Measurements from ENCODE around the gene TCTN3. TPM values are rescaled to one million over a fixed set of nuclear protein-coding genes. Genes with fewer than 3 reads are reported as not detected.
A peak's percentile ranks its signal among the peaks of the same experiment; 100 is the strongest.

TCTN3 gene
- total RNA-seq, 2 experiments from 2014 or later, result 16.2 to 21.4 TPM

DNA sequence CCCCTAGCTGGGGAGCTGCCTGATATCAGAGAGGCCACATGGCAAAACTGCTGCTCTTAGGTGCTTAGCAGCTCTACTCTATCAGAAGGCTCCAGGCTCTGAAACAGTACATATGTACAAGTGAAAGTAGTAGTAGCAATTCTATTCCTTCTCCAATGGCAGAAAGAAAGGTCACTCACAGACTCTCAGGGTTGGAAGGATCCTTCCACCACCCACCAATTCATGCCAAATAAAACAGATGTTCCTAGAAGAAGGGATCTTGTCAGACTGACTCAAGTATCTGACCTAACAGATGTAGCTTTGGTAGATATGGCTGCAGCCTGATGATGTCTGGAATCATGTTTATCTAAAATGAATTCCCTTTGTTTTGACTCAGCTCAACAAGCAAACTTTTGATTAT, 29.2 kb downstream of the TCTN3 start:
- no peak overlapping the region for H3K27ac Mint-ChIP-seq
- POLR2A ChIA-PET, result no interaction called here
- H3K4me1 Mint-ChIP-seq, result peaks cover 1% of the 10 kb centered on the region
- ATAC-seq (ENCODE audit: low read depth), result no peak
- H3K27me3 Mint-ChIP-seq, result no peaks in the 10 kb centered on the region
- no peaks in the 10 kb centered on the region for H3K9me3 Mint-ChIP-seq
- DNase-seq, result no peak
- H3K4me3 Mint-ChIP-seq, result no peak overlapping the region
- H3K36me3 Mint-ChIP-seq, result peaks cover 12% of the 10 kb centered on the region

DNA sequence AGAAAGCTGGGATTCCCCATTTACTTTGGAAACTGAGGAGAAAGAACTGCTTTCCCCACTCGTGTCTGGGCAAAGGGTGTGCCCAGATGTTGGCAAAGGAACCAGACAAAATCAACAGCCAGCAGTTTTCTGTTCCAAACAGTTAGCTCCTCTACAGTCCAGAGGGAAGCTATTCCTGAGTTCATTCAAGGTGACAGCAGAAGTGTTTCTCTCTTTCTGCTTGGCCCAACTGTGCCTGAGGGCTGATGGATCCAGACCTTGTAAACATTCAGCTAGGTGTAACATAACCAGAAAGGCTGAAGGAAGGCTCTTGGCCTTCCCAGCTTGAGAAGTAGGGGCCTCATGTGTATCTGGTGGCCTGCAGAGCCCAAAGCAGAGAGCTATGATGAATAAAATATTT, 30.2 kb downstream of the TCTN3 start:
- POLR2A ChIA-PET, result no interaction called here
- Mint-ChIP-seq H3K36me3 (peaks cover 10% of the 10 kb centered on the region), H3K4me1 (peaks cover 1% of the 10 kb centered on the region)

DNA sequence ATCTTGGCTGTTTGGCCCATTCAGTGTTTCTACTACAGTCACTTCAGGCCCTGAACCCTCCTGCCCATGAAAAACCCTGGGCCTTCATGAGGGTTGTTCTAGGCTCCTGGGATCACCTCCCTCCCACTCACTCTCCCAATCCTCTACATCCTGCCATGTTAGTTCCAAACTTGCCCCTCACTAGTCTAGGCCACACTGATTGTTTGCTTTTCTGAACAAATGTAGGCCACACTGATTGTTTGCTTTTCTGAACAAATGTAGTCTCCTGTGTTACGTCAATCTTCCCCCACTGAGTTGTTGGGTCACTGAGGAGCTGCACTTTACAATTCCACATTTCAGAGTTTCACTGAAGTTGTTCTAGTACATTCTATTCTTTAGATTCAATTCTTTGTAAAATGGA, 31.9 kb downstream of the TCTN3 start:
- Mint-ChIP-seq H3K4me1 (peaks cover 4% of the 10 kb centered on the region), H3K36me3 (peaks cover 7% of the 10 kb centered on the region), H3K4me3 (no peak overlapping the region), H3K27me3 (no peaks in the 10 kb centered on the region), H3K9me3 (no peaks in the 10 kb centered on the region), H3K27ac (no peak overlapping the region)
- DNase-seq (no peak), ATAC-seq (ENCODE audit: low read depth) (no peak)
- POLR2A ChIA-PET, result no interaction called here

More for the DNA sequence above, 30.2 kb downstream of the TCTN3 start:
- no peak overlapping the region for H3K27ac Mint-ChIP-seq
- no peaks in the 10 kb centered on the region for H3K9me3 Mint-ChIP-seq
- ATAC-seq (ENCODE audit: low read depth), result no peak
- no peaks in the 10 kb centered on the region for H3K27me3 Mint-ChIP-seq
- H3K4me3 Mint-ChIP-seq, result no peak overlapping the region
- no peak for DNase-seq

DNA sequence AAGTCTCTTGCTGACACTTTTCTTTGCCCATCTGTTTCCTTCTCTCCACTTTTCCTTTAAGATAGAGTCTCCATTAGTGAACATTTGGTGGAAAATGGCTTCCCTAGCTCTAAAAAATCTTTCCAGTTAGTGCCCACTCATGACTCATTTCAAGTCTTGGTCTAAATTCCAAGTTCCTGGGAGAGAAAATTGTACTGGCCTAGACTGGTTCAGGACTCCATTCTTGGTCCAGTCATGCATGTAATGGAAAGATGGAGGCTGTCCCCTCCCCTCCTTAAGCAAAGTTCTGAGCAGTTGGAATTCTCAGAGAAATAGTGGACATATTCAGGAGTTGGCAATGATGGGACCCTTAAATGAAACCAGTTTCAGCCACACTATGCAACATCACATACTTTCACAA, 33.4 kb downstream of the TCTN3 start:
- Mint-ChIP-seq H3K9me3 (no peaks in the 10 kb centered on the region), H3K4me3 (no peak overlapping the region), H3K27ac (no peak overlapping the region), H3K36me3 (peaks cover 8% of the 10 kb centered on the region), H3K27me3 (no peaks in the 10 kb centered on the region), H3K4me1 (peaks cover 13% of the 10 kb centered on the region)
- ATAC-seq (ENCODE audit: low read depth) (no peak), DNase-seq (no peak)
- POLR2A ChIA-PET, result no interaction called here

DNA sequence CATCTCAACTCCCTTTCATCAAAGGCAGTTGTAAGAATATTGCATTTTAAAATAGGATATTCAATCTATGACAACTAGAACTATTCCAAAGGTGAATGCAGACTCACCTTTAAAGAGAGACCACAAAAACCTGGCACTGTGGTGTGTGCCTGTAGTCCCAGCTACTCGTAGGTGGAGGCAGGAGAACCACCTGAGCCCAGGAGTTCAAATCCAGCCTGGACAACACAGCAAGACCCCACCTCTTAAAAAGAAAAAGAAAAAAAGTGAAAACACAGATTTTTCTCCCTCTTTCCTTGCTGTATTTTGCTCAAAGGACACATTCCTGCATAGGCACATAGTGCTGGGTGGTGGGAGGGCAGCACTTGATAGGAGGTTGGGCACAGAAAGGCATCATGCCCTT, 36.5 kb downstream of the TCTN3 start:
- no peak for ATAC-seq (ENCODE audit: low read depth)
- H3K27ac Mint-ChIP-seq, result no peak overlapping the region
- POLR2A ChIA-PET, result no interaction called here

DNA sequence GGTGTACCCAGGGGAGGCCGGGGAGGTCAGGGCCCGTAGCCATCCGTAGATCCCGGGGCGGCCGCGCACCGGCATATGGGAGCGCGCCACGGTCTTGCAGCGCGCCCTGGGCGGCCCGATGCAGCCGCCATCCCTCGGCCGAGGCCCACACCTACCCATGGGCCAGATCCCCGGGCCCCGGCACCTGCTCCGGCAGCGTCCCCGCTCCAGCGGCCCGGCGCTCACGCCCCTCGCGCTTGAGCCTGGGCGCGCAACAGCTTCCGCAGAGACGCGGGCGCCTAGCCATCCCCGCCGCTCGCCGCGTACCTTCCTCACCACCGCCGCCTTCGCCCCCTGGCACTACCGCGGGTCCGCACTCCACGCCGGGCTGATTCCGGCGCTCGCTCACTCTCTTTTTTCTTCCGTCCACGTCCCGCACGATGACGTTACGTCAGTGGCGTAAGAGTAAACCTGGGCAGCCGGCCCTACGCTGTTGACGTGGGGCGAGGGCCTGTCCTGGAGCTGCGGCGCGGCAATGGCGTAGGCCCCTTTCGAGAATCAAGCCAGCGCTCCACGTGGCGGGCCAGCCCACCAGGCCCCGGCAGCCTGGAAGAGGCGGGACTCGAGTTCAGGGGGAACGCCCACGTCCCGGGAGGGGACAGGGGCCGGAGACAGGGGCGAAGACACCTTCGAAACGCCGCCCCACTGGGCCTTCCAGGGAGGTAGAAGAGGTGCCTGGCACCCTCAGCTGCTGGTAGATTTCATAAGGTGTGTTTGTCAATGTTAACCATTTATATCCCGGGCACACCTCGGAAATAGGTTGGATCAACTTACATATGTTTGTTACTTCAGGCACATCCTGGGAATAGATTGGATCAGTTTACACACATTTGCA, 37.2 kb downstream of the TCTN3 start, which contains the start of gene ALDH18A1:
Gene ALDH18A1, minus strand, starts transcription at position 421 of the 874 bp plus-strand sequence. CDS start 3,334 bp downstream, outside the sequence.
- Mint-ChIP-seq H3K27ac (peak within 1 kb of the TSS; percentile 97), H3K27me3 (no peaks in the 10 kb centered on the region), H3K36me3 (peaks cover 26% of the 10 kb centered on the region), H3K4me1 (peaks cover 25% of the 10 kb centered on the region), H3K9me3 (peaks cover 6% of the 10 kb centered on the region), H3K4me3 (peak within 1 kb of the TSS; percentile 100)
- peak; percentile 94 for DNase-seq
- POLR2A ChIA-PET, result interaction anchor here (1.5 kb wide), 1 partner anchor 37 kb away, joined by 3 read pairs; the partner anchor contains the start of gene TCTN3
- peak; percentile 96 for ATAC-seq (ENCODE audit: low read depth)

More for the DNA sequence above, 36.5 kb downstream of the TCTN3 start:
- Mint-ChIP-seq H3K27me3 (no peaks in the 10 kb centered on the region), H3K4me3 (peak overlapping the region; percentile 100), H3K36me3 (peaks cover 21% of the 10 kb centered on the region), H3K9me3 (peaks cover 2% of the 10 kb centered on the region), H3K4me1 (peaks cover 25% of the 10 kb centered on the region)
- no peak for DNase-seq

DNA sequence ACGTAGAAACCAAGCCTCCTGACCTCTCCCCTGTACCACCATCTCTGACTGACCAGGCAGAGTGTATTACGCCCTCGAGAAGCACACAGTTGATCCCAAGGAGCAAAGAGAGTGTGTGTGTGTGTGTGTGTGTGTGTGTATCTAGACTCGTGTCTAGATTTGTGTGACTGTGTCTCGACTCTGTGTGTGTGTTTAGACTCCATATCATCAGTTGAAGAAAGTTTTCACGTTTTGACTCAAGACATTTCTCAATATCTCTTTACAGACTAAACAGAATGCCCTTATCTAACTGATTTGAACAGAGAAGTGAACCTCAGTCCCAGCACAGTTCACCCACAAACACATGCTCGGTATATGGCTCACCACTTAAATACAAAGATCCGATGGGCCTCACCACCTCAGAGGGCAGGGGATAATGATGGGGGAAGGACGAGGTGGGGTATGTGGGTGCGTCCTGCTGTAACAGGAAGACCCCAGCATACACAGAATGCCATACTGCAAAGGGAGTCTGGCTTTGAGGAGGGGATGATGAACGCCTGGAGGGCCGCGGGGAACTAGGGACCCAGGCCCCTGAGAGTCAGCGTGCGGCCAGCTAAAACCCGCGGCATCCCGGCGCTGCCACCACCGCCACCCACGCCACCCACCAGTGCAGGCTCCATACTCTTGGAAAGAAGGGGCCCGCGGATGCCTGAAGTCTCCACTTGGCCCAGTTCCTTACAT, 38.0 kb downstream of the TCTN3 start:
- H3K4me1 Mint-ChIP-seq, result peaks cover 23% of the 10 kb centered on the region
- H3K27me3 Mint-ChIP-seq, result no peaks in the 10 kb centered on the region
- peaks cover 34% of the 10 kb centered on the region for H3K36me3 Mint-ChIP-seq
- ATAC-seq (ENCODE audit: low read depth) (peak; percentile 4), DNase-seq (no peak)
- POLR2A ChIA-PET, result interaction anchor here (1.5 kb wide), 1 partner anchor 38 kb away, joined by 3 read pairs; the partner anchor contains the start of gene TCTN3
- peak overlapping the region; percentile 100 for H3K4me3 Mint-ChIP-seq
- H3K27ac Mint-ChIP-seq, result peak overlapping the region; percentile 69
- peaks cover 11% of the 10 kb centered on the region for H3K9me3 Mint-ChIP-seq

DNA sequence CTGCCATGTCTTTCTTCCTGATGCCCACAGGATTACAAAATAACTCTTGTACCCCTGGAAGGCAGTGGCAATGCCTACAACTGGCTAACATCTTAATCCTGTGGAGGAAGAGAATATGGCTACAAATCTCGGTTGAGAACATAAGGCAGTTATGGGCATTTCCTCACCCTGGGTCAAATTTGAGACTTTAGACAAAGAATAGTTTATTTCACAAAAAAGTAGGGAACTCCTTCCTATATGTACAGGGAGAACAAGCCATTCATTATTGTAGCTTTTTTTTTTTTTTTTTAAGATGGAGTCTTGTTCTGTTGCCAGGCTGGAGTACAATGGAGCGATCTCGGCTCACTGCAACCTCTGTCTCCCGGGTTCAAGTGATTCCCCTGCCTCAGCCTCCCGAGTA, 39.8 kb downstream of the TCTN3 start:
- Mint-ChIP-seq H3K27me3 (no peaks in the 10 kb centered on the region), H3K4me1 (peaks cover 23% of the 10 kb centered on the region), H3K36me3 (peaks cover 46% of the 10 kb centered on the region), H3K27ac (no peak overlapping the region), H3K9me3 (peaks cover 11% of the 10 kb centered on the region), H3K4me3 (no peak overlapping the region)
- DNase-seq (no peak), ATAC-seq (ENCODE audit: low read depth) (no peak)
- POLR2A ChIA-PET, result no interaction called here

DNA sequence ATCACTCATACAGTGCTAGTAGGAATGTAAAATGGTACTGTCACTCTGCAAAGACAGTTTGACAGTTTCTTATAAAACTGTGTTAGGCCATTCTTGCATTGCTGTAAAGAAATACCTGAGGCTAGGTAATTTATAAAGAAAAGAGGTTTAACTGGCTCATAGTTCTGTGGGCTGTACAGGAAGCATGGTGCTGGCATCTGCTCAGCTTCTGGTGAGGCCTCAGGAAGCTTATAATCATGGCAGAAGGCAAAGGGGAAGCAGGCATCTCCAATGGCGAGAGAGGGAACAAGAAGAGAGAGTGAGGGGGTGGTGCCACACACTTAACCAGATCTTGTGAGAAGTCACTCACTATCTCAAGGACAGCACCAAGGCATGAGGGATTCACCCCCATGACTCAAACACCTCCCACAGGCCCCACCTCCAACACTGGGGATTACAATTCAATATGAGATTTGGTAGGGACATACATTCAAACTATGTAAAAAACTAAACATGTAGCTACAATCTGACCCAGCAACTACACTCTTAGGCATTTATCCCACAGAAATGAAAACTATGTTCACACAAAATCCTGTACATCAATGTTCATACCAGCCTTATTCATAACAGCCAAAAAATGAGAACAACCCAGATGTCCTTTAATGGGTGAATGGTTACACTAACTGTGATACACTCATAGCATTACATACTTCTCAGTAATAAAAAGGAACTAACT, 42.2 kb downstream of the TCTN3 start:
- Mint-ChIP-seq H3K27ac (no peak overlapping the region), H3K36me3 (peaks cover 63% of the 10 kb centered on the region), H3K4me3 (no peak overlapping the region), H3K9me3 (peaks cover 11% of the 10 kb centered on the region), H3K4me1 (peaks cover 20% of the 10 kb centered on the region), H3K27me3 (no peaks in the 10 kb centered on the region)
- no peak for DNase-seq
- ATAC-seq (ENCODE audit: low read depth), result no peak
- POLR2A ChIA-PET, result no interaction called here

DNA sequence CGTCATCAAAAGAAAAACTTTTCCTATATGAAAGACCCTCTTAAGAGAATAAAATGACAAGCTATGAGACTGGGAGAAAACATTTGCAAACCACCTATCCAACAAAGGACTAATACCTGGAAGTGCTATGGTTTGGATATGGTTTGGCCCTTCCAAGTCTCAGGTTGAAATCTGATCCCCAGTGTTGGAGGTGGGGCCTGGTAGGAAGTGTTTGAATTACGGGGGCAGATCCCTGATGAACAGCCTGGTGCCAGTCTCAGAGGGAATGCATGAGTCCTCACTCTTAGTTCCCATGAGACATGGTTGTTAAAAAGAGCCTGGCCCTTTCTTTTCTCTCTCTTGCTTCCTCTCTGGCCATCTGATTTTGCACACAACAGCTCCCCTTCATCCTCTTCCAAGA, 43.5 kb downstream of the TCTN3 start:
- no peak overlapping the region for H3K4me3 Mint-ChIP-seq
- no peak for DNase-seq
- peaks cover 69% of the 10 kb centered on the region for H3K36me3 Mint-ChIP-seq
- POLR2A ChIA-PET, result no interaction called here
- H3K27me3 Mint-ChIP-seq, result no peaks in the 10 kb centered on the region
- no peak for ATAC-seq (ENCODE audit: low read depth)
- H3K27ac Mint-ChIP-seq, result no peak overlapping the region
- peaks cover 11% of the 10 kb centered on the region for H3K9me3 Mint-ChIP-seq
- peaks cover 17% of the 10 kb centered on the region for H3K4me1 Mint-ChIP-seq

DNA sequence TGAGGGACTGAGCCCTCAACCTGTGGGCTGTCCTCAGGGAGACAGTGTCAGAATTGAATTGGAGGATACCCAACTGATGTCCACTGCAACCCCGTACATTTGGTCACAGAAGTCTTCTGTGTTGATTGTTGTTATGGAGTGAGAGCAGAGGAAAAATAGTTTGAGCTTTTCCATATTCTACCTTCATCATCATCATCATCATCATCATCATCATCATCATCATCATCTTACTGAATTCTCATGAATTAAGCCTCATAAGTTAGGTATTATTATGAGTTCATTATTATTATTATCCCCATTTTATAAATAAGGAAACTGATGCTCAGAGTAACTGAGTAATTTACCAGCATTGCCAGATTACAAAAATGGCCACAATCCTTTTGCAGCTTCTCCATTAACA, 45.6 kb downstream of the TCTN3 start:
- Mint-ChIP-seq H3K4me1 (peaks cover 13% of the 10 kb centered on the region), H3K4me3 (no peak overlapping the region), H3K27me3 (no peaks in the 10 kb centered on the region), H3K27ac (no peak overlapping the region), H3K36me3 (peaks cover 63% of the 10 kb centered on the region), H3K9me3 (peaks cover 11% of the 10 kb centered on the region)
- ATAC-seq (ENCODE audit: low read depth) (no peak), DNase-seq (no peak)
- POLR2A ChIA-PET, result no interaction called here

DNA sequence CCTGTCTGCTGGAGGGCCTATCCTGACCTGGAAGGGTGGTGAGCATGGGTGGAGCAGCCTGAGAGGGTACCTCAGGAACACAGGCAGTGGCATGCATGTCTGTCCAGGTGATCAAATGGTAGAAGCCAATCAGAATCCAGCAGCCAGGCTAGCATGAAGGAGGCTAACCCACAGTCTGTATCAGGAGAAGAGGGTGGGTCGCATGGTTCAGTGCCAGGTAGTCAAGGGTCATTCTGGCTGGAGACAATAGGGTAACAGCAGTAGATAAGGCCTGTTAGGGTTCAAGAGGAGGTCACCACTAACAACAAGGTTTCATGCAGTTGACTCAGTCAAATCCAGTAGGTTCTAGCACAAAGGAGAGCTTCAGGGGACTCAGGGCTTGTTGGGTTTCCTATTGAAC, 47.6 kb downstream of the TCTN3 start:
- no peak overlapping the region for H3K4me3 Mint-ChIP-seq
- H3K27me3 Mint-ChIP-seq, result no peaks in the 10 kb centered on the region
- ATAC-seq (ENCODE audit: low read depth) (no peak), DNase-seq (no peak)
- H3K27ac Mint-ChIP-seq, result no peak overlapping the region
- H3K9me3 Mint-ChIP-seq, result peaks cover 1% of the 10 kb centered on the region
- H3K36me3 Mint-ChIP-seq, result peaks cover 45% of the 10 kb centered on the region
- peaks cover 13% of the 10 kb centered on the region for H3K4me1 Mint-ChIP-seq
- POLR2A ChIA-PET, result no interaction called here

DNA sequence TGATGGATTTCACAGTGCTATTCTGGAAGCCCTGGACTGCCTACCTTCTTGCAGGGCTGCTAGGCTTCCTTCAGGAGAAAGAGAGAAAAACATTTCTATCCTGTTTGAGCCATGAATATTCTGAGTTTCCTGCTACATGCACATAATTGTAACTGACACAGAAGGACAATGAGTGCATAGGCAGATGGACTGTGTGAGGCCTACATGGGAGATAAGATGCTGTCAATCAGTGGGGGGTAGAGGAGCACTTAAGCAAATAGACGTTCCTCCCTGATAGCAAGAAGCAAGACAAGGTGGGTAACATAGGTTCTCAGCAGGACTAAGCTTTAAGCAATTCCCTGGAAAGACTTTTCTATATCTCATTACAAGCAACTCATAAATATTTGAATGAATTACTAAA, 48.8 kb downstream of the TCTN3 start:
- no peak overlapping the region for H3K27ac Mint-ChIP-seq
- DNase-seq (no peak), ATAC-seq (ENCODE audit: low read depth) (no peak)
- peaks cover 37% of the 10 kb centered on the region for H3K36me3 Mint-ChIP-seq
- POLR2A ChIA-PET, result no interaction called here
- H3K9me3 Mint-ChIP-seq, result no peaks in the 10 kb centered on the region
- peaks cover 13% of the 10 kb centered on the region for H3K4me1 Mint-ChIP-seq
- no peaks in the 10 kb centered on the region for H3K27me3 Mint-ChIP-seq
- no peak overlapping the region for H3K4me3 Mint-ChIP-seq
